Ascending aorta (tissue), 2 donors: ENCODE data around the gene PRUNE2. TPM values are rescaled to one million over a fixed set of nuclear protein-coding genes. Genes with fewer than 3 reads are reported as not detected.
A peak's percentile ranks its signal among the peaks of the same experiment; 100 is the strongest.
"Not testable (repeated sequence)": the region's sequence is repeated elsewhere in the genome, so short reads cannot be mapped to it uniquely, and the experiment has no call there.

Experiments
- DNase-seq, 2 donors: peaks; one replicate each; pipeline ENCODE4 v3.0.0-alpha.2; 2019; ENCODE audit warnings: low spot score in 2 of 2
- H3K27ac ChIP-seq, 2 donors: fragments of 200-600 bp; sonication (generic); one replicate each; pipeline ENCODE4 v1.5.1; 2016 to 2017; ENCODE audit warnings: mild to moderate bottlenecking in 1 of 2
- H3K27me3 ChIP-seq: fragments of 200-600 bp; sonication (generic); one replicate; pipeline ENCODE4 v1.5.1; 2017
- H3K36me3 ChIP-seq, 2 donors: fragments of 200-600 bp; sonication (generic); one replicate each; pipeline ENCODE4 v1.5.1; 2016
- H3K4me1 ChIP-seq, 2 donors: fragments of 200-600 bp; sonication (generic); one replicate each; pipeline ENCODE4 v1.5.1; 2016 to 2017; ENCODE audit warnings: mild to moderate bottlenecking in 1 of 2
- H3K4me3 ChIP-seq, 2 donors: fragments of 200-600 bp; sonication (generic); one replicate each; pipeline ENCODE4 v1.5.1; 2016 to 2017; ENCODE audit warnings: mild to moderate bottlenecking in 1 of 2
- H3K9me3 ChIP-seq, 2 donors: fragments of 200-600 bp; sonication (generic); one replicate each; pipeline ENCODE4 v1.5.1; 2016
- CTCF ChIP-seq, 3 experiments: fragments of 200-600 bp in 2 of 3; fragments of 450-650 bp in 1 of 3; sonication (generic) in 2 of 3; IDR thresholded peaks; one replicate each; pipeline ENCODE4 v1.5.1; 2016 to 2019; ENCODE audit warnings: antibody characterized with exemption in 3 of 3, mild to moderate bottlenecking in 1 of 3, moderate library complexity in 1 of 3
- intact Hi-C: fragments of 100-400 bp; cut with DNase I; formaldehyde crosslinking; loops from one replicate; pipeline ENCODE4 v1.15.1; 2023
- total RNA-seq: library from RNA; depleted of rRNA; stranded (reverse); fragments of >200 nt; gene quantifications from one replicate; pipeline ENCODE4 v1.1.0, GENCODE V29; 2016

PRUNE2 gene
- total RNA-seq, 1 donor from 2014 or later = 200 TPM

- no peak overlapping the region for H3K4me3 ChIP-seq
- no peak overlapping the region for H3K27ac ChIP-seq
- no peaks in the 10 kb centered on the region for H3K27me3 ChIP-seq
- H3K9me3 ChIP-seq = no peaks in the 10 kb centered on the region
- H3K36me3 ChIP-seq = peaks cover 5 to 15% of the 10 kb centered on the region in 2 donors
- DNase-seq = no peak
- TF ChIP-seq CTCF (IDR thresholded peaks at IDR 0.05) = no peak
- peaks cover 0 to 3% of the 10 kb centered on the region in 2 donors for H3K4me1 ChIP-seq
- intact Hi-C loops = loop anchor here (5.0 kb wide), 1 partner anchor 150 kb away; the partner anchor contains the start of gene PRUNE2
Observed at GRCh38 chr9:76756941-76757673, 148.8 kb downstream of the PRUNE2 start.

GRCh38 chr9:76756268-76756640 lies 149.7 kb downstream of the PRUNE2 start:
- Histone ChIP-seq H3K9me3 (no peaks in the 10 kb centered on the region), H3K27ac (no peak overlapping the region), H3K4me3 (no peak overlapping the region), H3K4me1 (peaks cover 0 to 3% of the 10 kb centered on the region in 2 donors), H3K27me3 (no peaks in the 10 kb centered on the region), H3K36me3 (peaks cover 5 to 15% of the 10 kb centered on the region in 2 donors)
- intact Hi-C loops = loop anchor here (5.0 kb wide), 1 partner anchor 151 kb away; the partner anchor contains the start of gene PRUNE2
- DNase-seq = no peak
- peak in 1 of 3 experiments; percentile 39 for TF ChIP-seq CTCF (IDR thresholded peaks at IDR 0.05)

GRCh38 chr9:76751001-76751400 lies 154.9 kb downstream of the PRUNE2 start:
- DNase-seq = no peak
- Histone ChIP-seq H3K9me3 (no peaks in the 10 kb centered on the region), H3K27me3 (no peaks in the 10 kb centered on the region), H3K36me3 (peaks cover 5 to 9% of the 10 kb centered on the region in 2 donors), H3K4me3 (no peak overlapping the region), H3K4me1 (no peaks in the 10 kb centered on the region), H3K27ac (no peak overlapping the region)
- intact Hi-C loops = no loop called here
- TF ChIP-seq CTCF (IDR thresholded peaks at IDR 0.05) = no peak

- no peak for TF ChIP-seq CTCF (IDR thresholded peaks at IDR 0.05)
- Histone ChIP-seq H3K4me3 (no peak overlapping the region), H3K9me3 (no peaks in the 10 kb centered on the region), H3K27ac (no peak overlapping the region), H3K36me3 (peaks cover 0 to 7% of the 10 kb centered on the region in 2 donors), H3K27me3 (no peaks in the 10 kb centered on the region), H3K4me1 (no peaks in the 10 kb centered on the region)
- DNase-seq = no peak
- intact Hi-C loops = no loop called here
Observed at GRCh38 chr9:76744336-76744735, 161.6 kb downstream of the PRUNE2 start.

GRCh38 chr9:76743931-76744330 lies 162.0 kb downstream of the PRUNE2 start:
- Histone ChIP-seq H3K27me3 (no peaks in the 10 kb centered on the region), H3K27ac (no peak overlapping the region), H3K4me1 (no peaks in the 10 kb centered on the region), H3K9me3 (no peaks in the 10 kb centered on the region), H3K4me3 (no peak overlapping the region), H3K36me3 (peaks cover 0 to 7% of the 10 kb centered on the region in 2 donors)
- no peak for TF ChIP-seq CTCF (IDR thresholded peaks at IDR 0.05)
- no peak for DNase-seq
- intact Hi-C loops = no loop called here

- DNase-seq, H3K27ac ChIP-seq, intact Hi-C loops: not testable (repeated sequence)
Observed at GRCh38 chr9:76742890-76743289, 163.0 kb downstream of the PRUNE2 start.

More at GRCh38 chr9:76742890-76743289, 163.0 kb downstream of the PRUNE2 start:
- not testable (repeated sequence) for H3K27me3 ChIP-seq, H3K9me3 ChIP-seq, H3K4me1 ChIP-seq, H3K36me3 ChIP-seq, H3K4me3 ChIP-seq
